GM18507 (cell line): ENCODE data around the gene RASGEF1C.

Experiments
- DNase-seq: peaks from one replicate; pipeline ENCODE4 v3.0.0; 2011; ENCODE audit warnings: low read depth; ENCODE audit not compliant: insufficient read length; ENCODE audit errors: extremely low spot score
- FAIRE-seq: peaks from 2 replicates; lab custom pipeline; 2011; peaks lifted over from hg19 to GRCh38; lab: Jason Lieb, UNC

The RASGEF1C gene

DNA sequence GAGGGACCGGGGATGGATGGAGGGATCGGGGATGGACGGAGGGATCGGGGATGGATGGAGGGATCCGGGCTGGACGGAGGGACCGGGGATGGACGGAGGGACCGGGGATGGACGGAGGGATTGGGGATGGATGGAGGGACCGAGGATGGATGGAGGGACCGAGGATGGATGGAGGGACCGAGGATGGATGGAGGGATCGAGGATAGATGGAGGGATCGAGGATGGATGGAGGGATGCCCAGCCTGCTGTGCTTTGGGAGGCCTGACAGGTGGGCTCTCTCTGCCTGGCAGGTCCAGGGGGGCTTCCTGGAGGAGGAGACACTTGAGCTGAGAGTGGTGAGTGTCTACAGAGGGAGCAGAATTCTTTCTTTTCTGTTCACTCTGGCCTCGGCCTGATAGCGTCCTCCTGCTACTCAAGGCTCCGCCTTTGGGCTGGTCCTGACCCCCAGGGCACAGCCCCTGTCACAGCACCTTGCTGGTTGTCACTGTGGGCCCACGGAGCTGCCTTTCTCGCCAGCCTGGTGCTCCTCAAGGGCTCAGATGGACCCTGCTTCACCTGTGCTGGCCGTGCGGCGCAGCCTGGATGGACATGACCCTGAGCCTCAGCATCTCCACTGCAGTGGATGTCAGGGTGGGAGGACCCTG lies 95.2 kb downstream of the RASGEF1C start:
- FAIRE-seq (no peak), DNase-seq (no peak)

DNA sequence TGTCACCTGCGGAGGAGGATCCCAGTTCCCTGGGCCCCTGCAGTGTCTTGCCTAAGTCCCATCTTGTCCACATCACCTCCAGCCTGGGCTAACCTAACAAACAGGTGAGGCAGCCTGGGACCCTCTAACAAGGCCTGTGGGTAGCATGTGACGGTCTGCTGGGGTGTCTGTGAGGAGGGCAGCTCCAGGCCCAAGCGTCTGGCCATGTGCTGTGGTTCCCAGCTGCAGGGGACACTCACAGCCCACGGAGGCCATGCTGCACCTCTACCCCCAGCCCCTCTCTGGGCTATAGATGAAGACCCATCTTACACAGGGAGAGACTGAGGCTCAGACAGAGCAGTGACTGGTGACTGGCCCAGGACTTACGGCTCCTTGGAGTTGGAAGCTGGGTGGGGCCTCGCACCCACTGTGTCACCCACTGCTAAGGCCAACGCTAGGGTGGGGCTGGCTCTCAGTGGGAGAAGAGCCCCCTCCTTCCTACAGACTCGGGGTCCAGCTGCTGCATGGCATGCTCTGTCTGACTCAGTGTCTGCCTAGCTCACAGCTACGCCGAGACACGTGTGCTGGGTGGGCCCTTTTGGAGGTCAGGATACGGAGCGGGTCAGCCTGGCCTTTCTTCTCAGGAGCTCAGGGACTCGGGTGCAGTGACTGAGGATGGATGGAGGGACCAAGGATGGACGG lies 96.7 kb downstream of the RASGEF1C start:
- DNase-seq (no peak), FAIRE-seq (no peak)

DNA sequence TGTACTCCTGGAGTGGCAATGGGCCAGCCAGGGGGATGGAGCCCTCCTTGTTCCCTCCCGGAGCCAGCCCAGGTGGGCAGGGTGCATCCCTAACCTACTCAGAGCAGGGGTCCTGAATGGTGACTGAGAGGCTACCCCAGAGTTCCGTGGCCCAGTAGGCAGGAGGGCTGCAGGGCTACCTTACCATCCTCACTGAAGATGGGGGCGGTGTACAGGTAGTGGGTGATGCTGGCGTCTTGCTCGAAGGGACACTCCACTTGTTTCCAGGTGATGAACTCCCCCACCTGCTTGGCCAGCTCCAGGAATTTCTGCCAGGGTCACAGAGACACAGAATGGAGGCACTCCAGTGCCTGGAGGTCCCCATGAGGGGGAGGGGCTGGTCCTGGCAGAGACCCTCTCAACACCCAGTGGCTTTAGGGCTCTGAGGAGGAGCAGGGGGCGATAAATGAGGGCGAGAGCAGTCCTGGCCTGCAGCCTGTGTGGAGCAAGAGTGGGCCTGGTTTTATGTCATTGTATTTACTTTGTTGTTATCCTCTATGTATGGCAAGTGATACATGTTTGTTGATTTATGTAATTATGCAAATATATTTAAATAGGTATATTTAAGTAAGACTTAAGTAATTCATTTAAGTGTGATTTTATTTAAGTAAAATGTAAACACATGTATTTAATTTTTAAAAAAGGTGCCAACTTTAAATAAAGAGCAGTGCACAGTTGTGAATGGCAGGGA lies 97.6 kb downstream of the RASGEF1C start:
- DNase-seq (no peak), FAIRE-seq (no peak)

DNA sequence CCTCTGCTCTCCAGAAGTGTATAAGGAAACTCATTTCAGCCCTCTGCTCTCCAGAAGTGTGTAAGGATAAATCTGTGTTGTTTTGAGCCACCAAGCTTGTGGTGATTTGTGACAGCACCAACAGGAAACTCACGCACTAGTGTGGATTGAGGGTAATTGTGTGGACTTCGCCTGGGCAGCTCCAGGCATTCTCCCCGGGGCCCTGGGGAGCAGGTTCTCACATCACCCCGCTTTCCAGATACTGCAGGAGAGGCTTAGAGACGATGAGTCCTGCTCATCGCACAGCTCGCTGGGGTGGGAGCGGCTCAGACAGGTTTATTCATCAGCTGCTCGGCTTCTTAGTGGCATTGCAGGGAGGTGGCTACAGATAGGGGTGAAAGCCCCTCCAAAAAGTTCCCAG lies 99.1 kb downstream of the RASGEF1C start:
- no peak for DNase-seq
- FAIRE-seq = no peak

DNA sequence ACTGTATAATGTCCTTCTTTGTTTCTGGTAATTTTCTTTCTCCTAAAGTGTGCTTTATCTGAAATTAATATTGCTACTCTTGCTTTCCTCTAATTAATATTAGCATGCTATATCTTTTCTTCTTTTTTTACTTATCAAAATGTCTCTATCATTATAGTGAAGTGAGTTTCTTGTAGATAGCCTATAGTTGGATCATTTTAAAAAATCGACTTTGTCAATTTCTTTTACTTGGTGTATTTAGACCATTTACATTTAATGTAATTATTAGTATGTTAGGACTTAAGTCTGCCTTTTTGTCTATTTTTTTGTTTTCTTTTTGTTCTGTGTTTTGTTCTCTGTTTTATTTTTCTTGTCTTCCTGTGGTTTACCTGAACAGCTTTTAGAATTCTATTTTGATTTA lies 102.0 kb downstream of the RASGEF1C start:
- DNase-seq = no peak
- FAIRE-seq = no peak

DNA sequence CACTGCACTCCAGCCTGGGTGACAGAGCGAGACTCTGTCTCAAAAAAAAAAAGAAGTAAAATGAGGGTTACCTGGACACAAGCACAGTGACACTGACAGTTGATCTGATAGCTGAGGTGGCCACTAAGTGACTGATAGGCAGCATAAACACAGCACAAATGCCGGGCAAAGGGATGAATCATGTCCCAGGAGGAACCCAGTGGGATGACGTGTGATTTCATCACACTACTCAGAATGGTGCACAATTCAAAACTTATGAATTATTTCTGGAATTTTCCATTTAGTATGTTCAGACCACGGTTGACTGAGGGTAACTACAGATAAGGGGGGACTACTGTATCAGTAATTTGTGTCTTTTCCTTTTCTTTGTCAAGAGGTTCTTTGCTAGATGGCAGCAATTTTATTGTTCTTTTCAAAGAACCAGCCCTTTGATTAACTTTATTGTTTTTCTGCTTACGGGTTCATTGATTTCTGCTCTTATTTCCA lies 103.1 kb downstream of the RASGEF1C start:
- DNase-seq (no peak), FAIRE-seq (no peak)

DNA sequence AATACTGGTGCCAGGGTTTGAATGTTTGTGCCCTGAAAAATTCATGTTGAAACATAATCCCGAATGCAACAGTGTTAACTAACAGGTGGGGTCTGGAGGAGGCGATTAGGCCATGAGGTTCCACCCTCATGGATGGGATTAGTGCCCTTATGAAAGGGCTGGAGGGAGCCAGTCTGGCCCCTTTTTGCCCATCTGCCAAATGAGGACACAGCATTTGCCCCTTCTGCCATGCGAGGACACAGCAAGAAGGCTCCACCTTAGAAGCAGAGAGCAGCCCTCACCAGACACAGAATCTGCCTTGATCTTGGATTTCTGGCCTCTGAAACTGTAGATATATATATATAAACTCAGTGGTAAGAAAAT lies 104.9 kb downstream of the RASGEF1C start:
- FAIRE-seq (no peak), DNase-seq (no peak)

DNA sequence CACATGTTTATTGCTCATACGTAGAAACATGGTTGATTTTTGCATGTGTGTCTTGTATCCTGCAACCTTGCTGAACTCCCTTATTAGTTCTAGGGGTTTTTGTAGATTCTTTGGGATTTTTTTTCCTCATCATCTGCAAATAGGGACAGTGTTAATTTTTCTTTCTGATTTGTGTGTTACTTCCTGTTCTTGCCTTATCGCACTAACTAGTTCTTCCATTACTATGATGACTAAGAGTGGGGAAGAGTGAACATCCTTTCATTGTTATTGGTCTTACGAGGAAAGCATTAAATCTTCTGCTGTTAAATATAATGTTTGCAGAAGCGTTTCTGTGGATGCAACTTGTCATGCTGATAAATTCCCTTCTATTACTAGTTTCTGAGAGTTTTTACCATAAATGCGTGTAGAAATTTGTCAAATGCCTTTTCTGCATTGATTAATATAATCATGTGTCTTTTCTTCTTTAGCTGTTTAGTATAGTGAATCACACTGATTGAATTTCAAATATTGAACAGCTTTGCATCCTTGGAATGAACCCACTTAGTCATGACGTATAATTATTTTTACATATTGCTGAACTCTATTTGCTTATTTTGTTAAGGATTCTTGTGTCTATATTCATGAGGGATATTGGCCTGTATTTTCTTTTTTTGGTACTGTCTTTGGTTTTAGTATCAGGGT lies 105.4 kb downstream of the RASGEF1C start:
- no peak for DNase-seq
- no peak for FAIRE-seq

DNA sequence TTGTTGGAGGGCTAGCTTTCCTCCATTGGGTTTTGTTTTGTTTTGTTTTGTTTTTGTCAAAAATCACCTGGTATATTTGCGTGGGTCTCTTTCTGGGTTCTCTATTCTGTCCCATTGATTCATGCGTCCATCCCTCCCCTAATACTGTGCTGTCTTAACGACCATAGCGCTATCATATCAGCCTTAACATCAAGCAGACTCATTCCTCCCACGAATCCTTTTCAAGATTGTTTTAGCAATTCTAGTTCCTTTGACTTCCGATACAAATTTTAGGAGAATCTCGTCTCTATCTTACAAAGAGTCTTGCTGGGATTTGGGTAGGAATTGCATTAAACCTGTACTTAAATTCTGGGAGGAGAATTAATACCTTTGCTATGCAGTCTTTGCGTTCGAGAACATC lies 106.4 kb downstream of the RASGEF1C start:
- no peak for DNase-seq
- FAIRE-seq = no peak

DNA sequence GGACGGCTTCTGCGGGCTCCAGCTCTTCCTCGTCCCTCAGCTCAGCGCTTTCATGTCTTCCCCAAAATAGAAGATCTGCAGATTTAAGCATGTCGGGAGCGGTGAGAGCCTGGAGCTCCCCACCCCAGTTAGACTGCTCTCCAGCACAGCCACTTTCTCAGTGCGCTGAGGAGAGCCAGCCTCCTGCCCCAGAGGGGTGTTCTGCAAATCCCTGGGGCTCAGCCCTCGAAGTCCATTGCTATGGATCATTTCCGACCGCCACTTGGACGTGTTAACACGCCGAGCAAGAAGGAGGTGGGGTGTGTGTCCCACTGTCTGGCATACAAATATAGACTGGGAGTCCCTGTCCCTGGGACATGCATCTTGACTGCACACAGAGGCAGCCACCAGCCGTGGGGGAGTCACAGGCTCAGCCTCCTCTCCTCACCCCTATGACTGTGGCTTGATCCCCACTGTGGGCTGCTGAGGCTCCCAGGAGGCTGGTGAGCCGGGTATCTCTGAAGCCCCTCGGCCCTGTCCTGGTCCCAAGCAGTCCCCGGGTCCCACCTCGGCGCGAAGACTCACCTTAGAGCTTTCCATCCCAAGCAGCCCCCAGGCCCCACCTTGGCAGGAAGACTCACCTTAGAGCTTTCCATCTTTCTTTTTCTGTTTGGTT lies 107.4 kb downstream of the RASGEF1C start:
- DNase-seq = no peak
- FAIRE-seq = no peak

DNA sequence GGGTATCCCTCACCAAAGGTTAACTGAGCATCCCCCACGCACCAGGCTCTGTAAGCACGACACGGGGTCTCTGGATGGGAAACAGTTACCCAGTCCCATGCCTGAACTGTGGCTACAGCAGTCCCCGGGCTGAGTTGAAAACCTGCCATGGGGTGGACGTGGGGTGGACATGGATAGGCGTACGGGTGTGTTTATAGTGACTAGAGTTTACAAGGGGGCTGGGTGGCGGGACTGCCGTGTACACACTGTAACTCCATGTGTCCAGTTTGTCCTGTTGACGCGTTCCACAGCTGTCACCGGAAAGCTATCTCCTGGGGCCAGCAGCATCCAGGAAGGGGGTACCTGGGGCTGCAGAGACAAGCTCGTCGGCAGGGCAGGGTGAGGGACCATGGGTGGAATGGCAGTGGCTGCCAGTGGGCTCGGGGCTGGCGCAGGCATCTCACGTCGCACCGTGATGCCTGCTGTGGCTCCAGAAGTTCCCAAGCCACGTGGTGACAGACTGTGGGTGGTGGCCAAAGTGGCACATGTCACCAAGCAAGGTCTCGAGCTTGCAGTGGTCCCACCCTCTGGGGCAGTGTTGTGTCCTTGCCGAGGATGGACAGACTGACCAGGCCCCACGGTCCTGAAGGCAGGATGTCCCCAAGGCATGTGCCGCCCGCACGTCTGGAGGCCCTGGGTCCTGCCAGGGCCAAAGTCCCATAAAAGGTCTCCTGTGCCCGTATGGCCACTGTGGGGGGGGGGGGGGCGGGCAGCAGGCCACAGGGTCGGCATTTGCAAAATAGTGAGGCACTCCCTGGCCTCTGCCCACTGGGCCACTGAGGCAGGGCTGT lies 108.2 kb downstream of the RASGEF1C start:
- no peak for DNase-seq
- FAIRE-seq = no peak

DNA sequence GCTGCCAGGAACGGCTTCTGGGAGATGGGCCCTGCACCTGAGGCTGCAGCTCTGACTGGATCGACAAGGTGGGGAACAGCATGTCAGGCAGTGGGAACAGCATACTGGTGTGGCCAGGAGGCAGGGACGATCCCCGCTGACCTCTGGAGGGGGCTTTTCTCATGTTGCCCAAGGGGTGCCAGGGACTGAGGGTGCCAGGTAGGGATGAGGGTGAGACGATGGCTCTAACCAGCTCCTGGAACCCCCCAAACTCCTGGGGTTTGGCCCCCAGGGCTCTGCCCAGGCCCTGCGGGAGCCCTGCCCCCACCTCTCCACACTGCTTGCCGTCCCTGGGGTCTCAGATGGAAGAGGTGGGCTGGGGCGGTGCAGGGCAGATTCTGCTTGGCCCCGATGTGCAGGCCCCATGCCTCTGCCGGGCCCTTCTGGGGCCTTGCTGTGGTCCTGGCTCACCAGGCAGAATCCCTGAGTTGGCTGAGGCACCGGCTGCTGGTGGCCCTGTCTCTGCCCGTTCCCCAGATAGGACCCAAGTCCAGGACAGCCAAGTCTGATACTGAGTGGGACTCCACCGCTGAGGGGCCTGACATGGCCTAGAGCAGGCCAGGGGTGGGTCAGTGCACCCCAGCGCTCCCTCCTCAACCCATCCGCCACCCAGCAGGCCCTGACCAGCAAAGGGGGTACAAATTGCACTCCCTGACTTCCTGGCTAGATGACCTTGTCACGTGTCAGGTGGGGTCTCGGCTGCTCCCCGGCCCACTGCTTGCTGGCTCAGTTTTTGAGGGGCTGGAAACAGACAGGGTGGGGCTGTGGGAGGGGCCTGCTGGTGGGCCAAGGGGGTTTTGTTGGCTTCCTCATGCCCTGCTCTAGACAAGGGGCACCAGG lies 109.0 kb downstream of the RASGEF1C start:
- no peak for FAIRE-seq
- no peak for DNase-seq

DNA sequence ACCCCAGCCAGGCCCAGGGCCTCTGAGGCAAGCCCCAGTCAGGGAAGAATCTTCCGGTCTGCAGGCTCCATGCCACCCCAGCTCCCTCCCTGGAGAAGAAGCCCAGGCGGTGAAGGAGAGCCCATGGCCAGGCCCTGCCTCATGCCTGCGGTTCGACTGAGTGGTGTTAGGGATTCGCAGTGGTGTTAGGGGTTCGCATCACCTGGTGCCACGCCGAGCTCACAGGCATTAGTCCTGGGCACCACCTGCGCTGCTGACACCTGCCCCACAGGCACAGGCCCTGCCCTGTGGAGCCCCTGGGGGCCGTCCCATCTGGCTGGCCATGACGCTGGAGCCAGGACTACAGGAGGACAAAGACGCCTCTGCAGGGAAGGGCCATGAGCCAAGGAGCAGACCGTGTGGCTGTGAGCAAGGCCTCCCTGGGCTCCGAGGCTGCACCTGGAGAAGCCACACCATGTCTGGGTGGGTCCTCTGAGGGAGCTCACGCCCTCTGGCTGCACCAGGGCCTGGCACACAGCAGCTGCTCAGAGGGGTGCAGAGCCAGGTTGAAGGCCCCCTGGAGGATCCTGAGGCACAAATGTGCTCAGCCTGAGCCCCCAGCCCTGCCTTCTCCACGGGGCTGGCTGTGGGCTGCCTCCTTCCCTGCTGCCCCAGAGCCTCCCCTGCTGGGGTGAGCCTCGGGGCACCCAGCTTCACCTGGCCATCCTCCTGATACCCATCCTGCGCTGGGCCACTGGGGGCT lies 109.8 kb downstream of the RASGEF1C start:
- FAIRE-seq (no peak), DNase-seq (no peak)

DNA sequence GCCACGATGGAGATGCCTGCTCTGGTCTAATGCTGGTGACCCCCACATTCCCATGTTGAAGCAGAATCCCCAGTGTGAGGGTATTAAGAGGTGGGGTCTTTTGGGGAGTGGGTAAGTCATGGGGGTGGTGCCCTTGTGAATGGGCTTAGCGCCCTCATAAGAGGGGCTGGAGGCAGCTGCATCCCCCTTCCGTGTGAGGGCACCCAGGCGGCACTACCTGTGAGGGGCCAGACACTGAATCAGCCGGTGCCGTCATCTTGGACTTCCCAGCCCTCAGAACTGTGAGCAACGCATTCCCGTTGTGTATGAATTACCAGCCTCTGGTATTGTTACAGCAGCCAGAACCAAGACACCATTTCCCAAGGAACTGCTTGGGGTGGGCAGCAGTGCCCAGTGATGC lies 110.5 kb downstream of the RASGEF1C start:
- FAIRE-seq (no peak), DNase-seq (no peak)

DNA sequence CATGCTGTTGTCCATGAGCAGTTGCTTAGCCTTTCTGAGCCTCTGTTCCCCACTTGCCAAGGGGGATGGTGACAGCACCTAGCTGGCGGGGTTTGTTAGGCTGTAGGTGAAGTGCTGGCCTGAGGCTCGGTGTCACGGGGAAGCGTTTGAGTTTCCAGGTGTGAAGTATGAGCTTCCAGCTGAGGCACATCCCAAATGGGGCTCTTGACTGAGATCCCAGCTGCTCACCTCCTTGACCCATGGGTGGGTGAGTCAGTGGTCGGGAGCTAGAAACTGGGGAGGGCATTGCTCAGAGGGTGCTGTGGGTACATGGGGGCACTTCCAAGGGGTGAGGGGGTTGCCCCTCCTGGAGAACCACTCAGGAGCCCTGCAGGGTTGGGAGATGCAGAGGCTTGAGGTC lies 111.1 kb downstream of the RASGEF1C start:
- no peak for FAIRE-seq
- no peak for DNase-seq

DNA sequence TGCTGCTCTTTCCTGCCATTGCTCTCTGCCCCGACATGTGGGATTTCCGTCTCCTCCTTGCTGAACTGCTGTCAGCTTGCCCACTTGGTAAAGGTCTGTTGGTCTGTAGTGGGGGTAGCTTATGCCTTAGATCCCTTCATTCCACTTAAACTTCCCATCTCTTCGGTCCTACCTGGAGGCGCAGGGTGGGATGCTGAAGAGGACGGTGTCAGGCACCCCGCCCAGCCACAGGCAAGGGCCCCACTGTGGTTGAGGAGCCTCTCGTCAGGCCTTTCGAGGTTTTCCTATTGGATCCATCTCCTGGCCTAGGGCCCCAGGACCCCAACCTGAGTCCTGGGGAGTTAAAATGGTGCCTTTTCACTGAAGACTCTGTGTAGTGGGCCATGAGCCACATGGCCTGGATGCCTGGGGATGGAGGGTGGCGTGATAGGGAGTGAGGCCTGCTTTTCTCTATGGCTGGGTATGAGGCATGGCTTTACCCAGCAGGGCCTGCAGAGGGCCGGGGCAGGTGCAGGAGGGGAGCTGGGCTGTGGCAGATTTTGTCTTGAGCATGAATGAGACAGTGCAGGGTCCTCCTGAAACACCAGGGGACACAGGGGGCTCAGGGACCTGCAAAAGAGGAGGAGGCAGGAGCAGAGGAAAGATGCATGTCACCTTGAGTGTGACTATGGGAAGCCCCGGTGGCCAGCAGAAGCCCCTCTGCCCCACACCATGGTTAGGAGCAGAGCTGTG lies 111.7 kb downstream of the RASGEF1C start:
- FAIRE-seq (no peak), DNase-seq (no peak)

DNA sequence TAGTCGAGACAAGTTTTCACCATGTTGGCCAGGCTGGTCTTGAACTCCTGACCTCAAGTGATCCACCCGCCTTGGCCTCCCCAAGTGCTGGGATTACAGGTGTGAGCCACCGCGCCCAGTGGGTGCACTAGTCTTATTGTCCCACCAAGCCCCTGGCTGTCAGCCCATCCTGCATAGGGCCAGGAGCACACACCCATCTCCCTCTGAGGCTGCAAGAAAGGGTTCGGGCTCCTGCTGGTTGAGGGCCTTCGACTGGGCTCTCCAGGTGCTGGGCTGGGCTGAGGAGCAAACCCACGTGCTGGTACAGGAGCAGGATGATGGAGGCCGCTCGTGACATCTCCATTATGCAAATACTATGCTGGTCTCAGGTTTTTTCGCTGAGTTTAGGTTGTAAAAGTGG lies 112.4 kb downstream of the RASGEF1C start:
- no peak for FAIRE-seq
- no peak for DNase-seq
